GM23248 (cell line): ENCODE measurements around the gene BRD2. TPM values are rescaled to one million over a fixed set of nuclear protein-coding genes. Genes with fewer than 3 reads are reported as not detected.

Experiments
- DNase-seq: peaks from one replicate; pipeline ENCODE4 v3.0.0-alpha.2; 2015
- H2AFZ ChIP-seq: fragments of 200-600 bp; sonication (generic); 2 replicates; pipeline ENCODE4 v1.6.1; 2016; ENCODE audit warnings: antibody characterized with exemption
- H3F3A ChIP-seq: fragments of 200-600 bp; sonication (generic); 2 replicates; pipeline ENCODE4 v1.6.1; 2016; ENCODE audit warnings: mild to moderate bottlenecking, antibody characterized with exemption, mixed run types; ENCODE audit not compliant: insufficient read depth
- H3K27ac ChIP-seq: fragments of 200-600 bp; sonication (generic); 2 replicates; pipeline ENCODE4 v1.5.1; 2016; ENCODE audit warnings: mild to moderate bottlenecking
- H3K27me3 ChIP-seq: fragments of 200-600 bp; sonication (generic); replicated peaks from 2 replicates; pipeline ENCODE4 v1.6.1; 2016; ENCODE audit warnings: mild to moderate bottlenecking; ENCODE audit not compliant: insufficient read depth
- H3K36me3 ChIP-seq: fragments of 200-600 bp; sonication (generic); 2 replicates; pipeline ENCODE4 v1.6.1; 2016; ENCODE audit warnings: low read depth, mild to moderate bottlenecking
- H3K4me1 ChIP-seq: fragments of 200-600 bp; sonication (generic); 2 replicates; pipeline ENCODE4 v1.6.1; 2016; ENCODE audit warnings: mild to moderate bottlenecking; ENCODE audit not compliant: insufficient read depth
- H3K4me2 ChIP-seq: fragments of 200-600 bp; sonication (generic); one replicate; pipeline ENCODE4 v1.6.1; 2016; ENCODE audit warnings: mild to moderate bottlenecking; ENCODE audit not compliant: unreplicated experiment
- H3K4me3 ChIP-seq: fragments of 200-600 bp; sonication (generic); 2 replicates; pipeline ENCODE4 v1.5.1; 2016; ENCODE audit warnings: mild to moderate bottlenecking
- H3K79me2 ChIP-seq: fragments of 200-600 bp; sonication (generic); 2 replicates; pipeline ENCODE4 v1.6.1; 2016; ENCODE audit warnings: mild to moderate bottlenecking; ENCODE audit not compliant: insufficient read depth
- H3K9ac ChIP-seq: fragments of 200-600 bp; sonication (generic); 2 replicates; pipeline ENCODE4 v1.6.1; 2016; ENCODE audit warnings: mild to moderate bottlenecking
- H3K9me2 ChIP-seq: fragments of 200-600 bp; sonication (generic); 2 replicates; pipeline ENCODE4 v1.6.1; 2016; ENCODE audit warnings: mixed run types, mild to moderate bottlenecking, moderate library complexity; ENCODE audit not compliant: insufficient read depth
- H3K9me3 ChIP-seq: fragments of 200-600 bp; sonication (generic); one replicate; pipeline ENCODE4 v1.6.1; 2017; ENCODE audit warnings: low read depth
- H4K20me1 ChIP-seq: fragments of 200-600 bp; sonication (generic); 2 replicates; pipeline ENCODE4 v1.6.0; 2016; ENCODE audit not compliant: insufficient read depth
- EZH2 ChIP-seq: fragments of 200-600 bp; sonication (generic); IDR thresholded peaks from 2 replicates; pipeline ENCODE4 v1.6.1; 2018; ENCODE audit warnings: antibody characterized with exemption, mild to moderate bottlenecking; ENCODE audit not compliant: insufficient read depth, poor library complexity, severe bottlenecking
- EZH2phosphoT487 ChIP-seq: fragments of 200-600 bp; sonication (generic); IDR thresholded peaks from 2 replicates; pipeline ENCODE4 v1.6.1; 2018; ENCODE audit warnings: antibody characterized with exemption, moderate library complexity, mild to moderate bottlenecking, low read depth; ENCODE audit not compliant: insufficient read depth
- WGBS, 2 experiments: methylation state at CpG; one replicate each; pipeline ENCODE4 v1.1.6; 2015 to 2017; ENCODE audit warnings: low lambda C conversion rate in 2 of 2, low coverage in 1 of 2; ENCODE audit errors: missing lambda C conversion rate in 2 of 2; 5-methylcytosine and 5-hydroxymethylcytosine counted together
- in situ Hi-C: fragments of 300-500 bp; cut with MboI; formaldehyde crosslinking; loops from 2 replicates; pipeline ENCODE4 v1.15.0; 2020
- polyA plus RNA-seq: library from polyadenylated mRNA; unstranded; fragments of >200 nt; fragmentation: Nextera tagmentation; extraction: Ambion mirVana; gene quantifications from 2 replicates; pipeline ENCODE4 v1.2.1, GENCODE V29; 2016
- total RNA-seq: library from RNA; depleted of rRNA; stranded (reverse); fragments of >200 nt; shearing (Covaris generic); gene quantifications from 2 replicates; pipeline ENCODE4 v1.2.3, GENCODE V29; 2014

BRD2 gene
- total and polyA plus RNA-seq, 2 experiments from 2014 or later, result 85.4 to 105 TPM

DNA sequence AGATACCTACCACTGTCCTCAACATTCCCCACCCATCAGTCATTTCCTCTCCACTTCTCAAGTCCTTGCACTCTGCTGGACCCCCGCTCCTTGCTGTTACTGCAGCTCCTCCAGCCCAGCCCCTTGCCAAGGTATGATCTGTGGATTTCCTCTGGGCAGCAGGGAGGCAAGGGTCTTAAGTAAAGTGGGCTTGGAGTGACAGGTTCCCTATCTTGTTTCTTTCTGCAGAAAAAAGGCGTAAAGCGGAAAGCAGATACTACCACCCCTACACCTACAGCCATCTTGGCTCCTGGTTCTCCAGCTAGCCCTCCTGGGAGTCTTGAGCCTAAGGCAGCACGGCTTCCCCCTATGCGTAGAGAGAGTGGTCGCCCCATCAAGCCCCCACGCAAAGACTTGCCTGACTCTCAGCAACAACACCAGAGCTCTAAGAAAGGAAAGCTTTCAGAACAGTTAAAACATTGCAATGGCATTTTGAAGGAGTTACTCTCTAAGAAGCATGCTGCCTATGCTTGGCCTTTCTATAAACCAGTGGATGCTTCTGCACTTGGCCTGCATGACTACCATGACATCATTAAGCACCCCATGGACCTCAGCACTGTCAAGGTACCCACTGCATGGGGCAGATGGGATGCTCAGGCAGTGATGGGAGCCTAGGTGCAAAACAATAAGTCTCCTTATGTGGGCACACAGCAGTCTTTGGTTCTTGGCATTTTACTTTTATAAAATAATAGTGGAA is 8.1 kb downstream of the BRD2 start:
- Histone ChIP-seq H3K36me3 (peaks cover 90% of the 10 kb centered on the region), H3K4me1 (peaks cover 10% of the 10 kb centered on the region), H4K20me1 (peaks cover 54% of the 10 kb centered on the region), H3K4me3 (peak overlapping the region; percentile 92), H3F3A (peaks cover 89% of the 10 kb centered on the region), H3K4me2 (peak overlapping the region; percentile 24), H3K9ac (peak overlapping the region; percentile 92; the same call in 1 of the 2 replicates), H3K9me2 (no peaks in the 10 kb centered on the region), H3K27ac (no peak overlapping the region), H2AFZ (no peak overlapping the region), H3K27me3 (no peaks in the 10 kb centered on the region), H3K79me2 (peaks cover 95% of the 10 kb centered on the region), H3K9me3 (no peaks in the 10 kb centered on the region)
- in situ Hi-C loops, result no loop called here
- WGBS, 2 experiments, result 84 to 90% methylated on average over 7 of the region's 7 CpGs
- DNase-seq, result no peak
- TF ChIP-seq EZH2 (no peak), EZH2phosphoT487 (no peak)

GRCh38 chr6:32977272-32977952 is 9.0 kb downstream of the BRD2 start:
- H3K9ac ChIP-seq, result peak overlapping the region; percentile 92; the same call in 1 of the 2 replicates
- TF ChIP-seq EZH2, result no peak
- TF ChIP-seq EZH2phosphoT487, result no peak
- H3K27me3 ChIP-seq, result no peaks in the 10 kb centered on the region
- peaks cover 98% of the 10 kb centered on the region for H3F3A ChIP-seq
- H4K20me1 ChIP-seq, result peaks cover 53% of the 10 kb centered on the region
- peaks cover 97% of the 10 kb centered on the region for H3K79me2 ChIP-seq
- in situ Hi-C loops, result no loop called here
- H3K9me3 ChIP-seq, result no peaks in the 10 kb centered on the region
- no peak for DNase-seq
- H3K4me1 ChIP-seq, result peaks cover 10% of the 10 kb centered on the region
- H3K9me2 ChIP-seq, result no peaks in the 10 kb centered on the region
- H3K4me3 ChIP-seq, result 0 out of 2 replicates have a peak overlapping the region, but pooled peaks have one; percentile 23
- no peak overlapping the region for H2AFZ ChIP-seq
- H3K27ac ChIP-seq, result no peak overlapping the region
- peak overlapping the region; percentile 24 for H3K4me2 ChIP-seq
- 74 to 75% methylated on average over 10 of the region's 10 CpGs for WGBS, 2 experiments
- peaks cover 100% of the 10 kb centered on the region for H3K36me3 ChIP-seq

DNA sequence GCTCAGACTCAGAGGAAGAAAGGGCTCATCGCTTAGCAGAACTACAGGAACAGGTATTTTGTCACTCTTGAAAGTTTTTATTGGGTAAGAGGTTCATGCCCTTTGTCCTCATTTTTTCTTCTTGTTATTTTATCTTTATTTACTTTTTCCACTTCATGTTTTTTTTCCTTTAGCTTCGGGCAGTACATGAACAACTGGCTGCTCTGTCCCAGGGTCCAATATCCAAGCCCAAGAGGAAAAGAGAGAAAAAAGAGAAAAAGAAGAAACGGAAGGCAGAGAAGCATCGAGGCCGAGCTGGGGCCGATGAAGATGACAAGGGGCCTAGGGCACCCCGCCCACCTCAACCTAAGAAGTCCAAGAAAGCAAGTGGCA is 9.5 kb downstream of the BRD2 start:
- Histone ChIP-seq H3K4me2 (no peak overlapping the region), H4K20me1 (peaks cover 48% of the 10 kb centered on the region), H2AFZ (no peak overlapping the region), H3K36me3 (peaks cover 96% of the 10 kb centered on the region), H3K27ac (0 out of 2 replicates have a peak overlapping the region, but pooled peaks have one; percentile 2), H3K4me3 (no peak overlapping the region), H3K79me2 (peaks cover 92% of the 10 kb centered on the region), H3F3A (peaks cover 100% of the 10 kb centered on the region), H3K27me3 (no peaks in the 10 kb centered on the region), H3K9me3 (no peaks in the 10 kb centered on the region), H3K9me2 (no peaks in the 10 kb centered on the region), H3K9ac (no peak overlapping the region; the same call in 1 of the 2 replicates), H3K4me1 (peaks cover 10% of the 10 kb centered on the region)
- TF ChIP-seq EZH2, result no peak
- TF ChIP-seq EZH2phosphoT487, result no peak
- 70 to 71% methylated on average over 7 of the region's 7 CpGs for WGBS, 2 experiments
- no peak for DNase-seq
- in situ Hi-C loops, result no loop called here

GRCh38 chr6:32979720-32980487 is 11.5 kb downstream of the BRD2 start:
- Histone ChIP-seq H3K79me2 (peaks cover 72% of the 10 kb centered on the region), H3K27ac (0 out of 2 replicates have a peak overlapping the region, but pooled peaks have one; percentile 8), H3K27me3 (no peaks in the 10 kb centered on the region), H3K4me1 (peaks cover 10% of the 10 kb centered on the region), H3K4me2 (no peak overlapping the region), H3F3A (peaks cover 98% of the 10 kb centered on the region), H3K9me2 (no peaks in the 10 kb centered on the region), H3K9ac (no peak overlapping the region), H3K9me3 (no peaks in the 10 kb centered on the region), H2AFZ (no peak overlapping the region), H3K36me3 (peaks cover 77% of the 10 kb centered on the region), H3K4me3 (no peak overlapping the region), H4K20me1 (peaks cover 32% of the 10 kb centered on the region)
- in situ Hi-C loops, result loop anchor here (10.0 kb wide), 1 partner anchor 85 kb away; no protein-coding TSS in a partner anchor
- WGBS, 2 experiments, result 87 to 88% methylated on average over 12 of the region's 12 CpGs
- no peak for DNase-seq
- TF ChIP-seq EZH2 (no peak), EZH2phosphoT487 (no peak)
